A549 treated with Hydrocortisone at 1 μM for 4 hours (cell line): ENCODE results near the gene PURA. TPM values are rescaled to one million over a fixed set of nuclear protein-coding genes. Genes with fewer than 3 reads are reported as not detected.

Experiments
- total RNA-seq: library from RNA; stranded (reverse); fragments of 200-300 nt; extraction: Qiagen RNA extraction; gene quantifications from 5 replicates; pipeline ENCODE4 v1.2.3, GENCODE V29; 2022

Gene PURA
- 4.6 to 6.2 TPM (median 4.8 TPM) in 5 replicates for total RNA-seq

DNA sequence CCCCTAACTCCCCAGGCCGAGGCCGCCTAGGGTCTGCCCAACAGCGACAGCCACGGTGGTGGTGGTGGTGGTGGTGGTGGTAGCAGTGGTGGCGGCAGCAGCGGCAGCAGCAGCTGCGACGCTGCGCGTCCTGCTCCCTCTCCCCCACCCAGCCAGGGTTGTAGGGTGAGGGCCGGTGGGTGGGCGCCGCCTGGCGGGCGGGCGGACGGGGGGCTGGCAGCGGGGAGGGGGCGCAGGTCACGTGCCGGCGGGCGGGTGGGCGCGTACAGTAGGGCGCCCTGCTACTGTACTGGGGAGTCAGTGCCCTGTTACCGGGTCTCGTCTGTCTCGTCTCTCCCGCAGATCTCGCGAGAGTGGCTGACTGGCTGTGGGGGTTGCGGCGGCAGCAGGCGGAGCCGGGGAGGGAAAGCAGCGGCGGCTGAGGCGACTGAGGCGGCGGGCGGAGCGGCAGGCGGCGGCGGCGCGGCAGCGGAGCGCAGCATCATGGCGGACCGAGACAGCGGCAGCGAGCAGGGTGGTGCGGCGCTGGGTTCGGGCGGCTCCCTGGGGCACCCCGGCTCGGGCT lies at the start of gene PURA:
TSS of gene PURA (plus strand) at position 411 of the 565 bp plus-strand sequence. CDS start at position 484, 73 bp downstream.

GRCh38 chr5:140125637-140126036 lies 11.7 kb downstream of the PURA start, which contains the start of gene IGIP:
IGIP (plus strand) TSS chr5:140125937; CDS start chr5:140128477, 2,540 bp downstream.

DNA sequence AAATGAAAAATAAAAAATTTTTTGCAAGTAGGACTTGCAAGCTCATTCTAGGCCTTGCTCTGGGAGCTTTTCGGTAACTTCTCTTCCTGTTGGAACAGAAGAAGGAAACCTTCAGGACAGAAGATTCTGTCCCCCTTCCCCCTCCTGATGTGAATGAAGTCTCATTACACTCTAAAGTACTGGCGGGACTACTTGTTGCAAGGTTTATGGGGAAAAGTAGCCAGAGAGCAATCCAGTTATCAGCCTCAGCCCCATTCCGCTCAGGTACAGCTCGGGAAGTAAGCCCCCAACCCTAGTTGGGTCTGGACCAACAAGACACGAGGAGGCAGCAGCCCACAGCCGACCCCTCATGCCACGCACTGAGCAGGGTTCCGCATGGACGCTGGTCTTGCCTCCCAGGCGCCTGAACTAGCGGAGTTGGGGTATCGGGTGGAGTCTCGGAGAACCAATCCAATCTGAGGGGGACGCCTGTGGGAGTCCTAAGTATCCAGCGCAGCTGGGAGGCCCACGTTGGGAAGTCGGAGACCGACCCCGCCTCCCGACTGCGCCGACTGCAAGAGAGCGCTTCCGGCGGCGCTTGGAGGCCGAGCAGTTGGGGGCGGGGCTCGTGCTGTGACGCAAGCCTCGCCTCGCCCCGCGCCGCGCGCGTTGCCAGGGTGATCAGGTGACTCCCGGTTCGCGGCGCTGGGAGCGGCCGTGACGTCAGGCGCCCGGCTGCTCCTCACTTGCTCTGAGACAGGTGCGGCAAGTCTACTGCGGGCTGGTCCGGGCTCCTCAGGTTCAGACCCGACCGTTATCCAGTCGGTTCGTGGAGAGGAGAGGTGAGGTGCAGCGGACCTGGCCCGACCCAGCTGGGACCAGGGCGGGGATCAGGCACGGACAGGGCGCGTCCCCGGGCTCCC lies 60.8 kb downstream of the PURA start, which contains the start of gene CYSTM1:
TSS of gene CYSTM1 (plus strand) at position 724 of the 902 bp plus-strand sequence. CDS start 19,278 bp downstream, outside the sequence.

Other genes with a start within 250 kb of the PURA start
- 1.4 to 2.2 TPM (median 1.8 TPM) in 5 replicates for gene NRG2, start 70.8 kb upstream of the PURA start, total RNA-seq
- 0.82 to 1.1 TPM (median 0.97 TPM) in 5 replicates for gene IGIP, start 11.8 kb downstream of the PURA start, total RNA-seq
- 158 to 213 TPM (median 174 TPM) in 5 replicates for gene CYSTM1, start 61.1 kb downstream of the PURA start, total RNA-seq
- gene PFDN1, start 189.0 kb downstream of the PURA start, total RNA-seq: 89.7 to 116 TPM (median 93.3 TPM) in 5 replicates
- 5.6 to 7.5 TPM (median 6.5 TPM) in 5 replicates for gene HBEGF, start 232.5 kb downstream of the PURA start, total RNA-seq
- gene SLC4A9, start 246.1 kb downstream of the PURA start, total RNA-seq: 0.02 TPM in 1 of 5 replicates, not detected in the others